HL-60 (cell line): Measurements from ENCODE around the gene PLPP6.

Experiments
- CTCF ChIP-seq: IDR thresholded peaks from one replicate; pipeline ENCODE4 v1.5.1; 2011; ENCODE audit warnings: low read length, control low read depth, inconsistent platforms; ENCODE audit not compliant: insufficient read depth
- GABPA ChIP-seq: IDR thresholded peaks from 2 replicates; pipeline ENCODE4 v1.6.1; 2012; ENCODE audit warnings: low read depth
- POLR2AphosphoS5 ChIP-seq: IDR thresholded peaks from 2 replicates; pipeline ENCODE4 v1.6.1; 2012; ENCODE audit warnings: low read depth
- REST ChIP-seq: IDR thresholded peaks from 2 replicates; pipeline ENCODE4 v1.6.1; 2012; ENCODE audit warnings: low read depth; ENCODE audit not compliant: insufficient replicate concordance

- no peak for TF ChIP-seq CTCF
- TF ChIP-seq REST, result no peak
- no peak for TF ChIP-seq POLR2AphosphoS5
- no peak for TF ChIP-seq GABPA
Measured at GRCh38 chr9:4668604-4669003, 6.5 kb downstream of the PLPP6 start.
